WTC11 (cell line): ENCODE data around the gene ADAMTS9. TPM values are rescaled to one million over a fixed set of nuclear protein-coding genes. Genes with fewer than 3 reads are reported as not detected.

Experiments
- ATAC-seq: fragments of 200-7000 bp; cut with Tn5 transposase; 2 replicates; pipeline ENCODE4 v1.10.0; 2021; ENCODE audit warnings: mild to moderate bottlenecking, moderate library complexity
- CTCF ChIA-PET: fragments of 300-600 bp; sonication (Branson Sonifier 250); formaldehyde crosslinking; loops from one replicate; lab custom pipeline; 2021; ENCODE audit warnings: antibody characterized with exemption; lab: Charles Lee
- POLR2A ChIA-PET: fragments of 350-600 bp; sonication (Branson Sonifier 250); formaldehyde crosslinking; loops from one replicate; lab custom pipeline; 2021; ENCODE audit warnings: antibody characterized with exemption; lab: Charles Lee
- DNase-seq: peaks from one replicate; pipeline ENCODE4 v3.0.0; 2021; ENCODE audit warnings: low spot score
- H3K27ac Mint-ChIP-seq: 2 replicates; pipeline ENCODE4 v1.8.0; 2021; ENCODE audit warnings: mixed read lengths
- H3K27me3 Mint-ChIP-seq: 2 replicates; pipeline ENCODE4 v1.8.0; 2021; ENCODE audit warnings: low read depth, mild to moderate bottlenecking, moderate library complexity, mixed read lengths
- H3K36me3 Mint-ChIP-seq: 2 replicates; pipeline ENCODE4 v1.8.0; 2021; ENCODE audit warnings: mixed read lengths
- H3K4me1 Mint-ChIP-seq: 2 replicates; pipeline ENCODE4 v1.8.0; 2022; ENCODE audit warnings: mixed read lengths
- H3K4me3 Mint-ChIP-seq: 2 replicates; pipeline ENCODE4 v1.8.0; 2021; ENCODE audit warnings: mild to moderate bottlenecking, moderate library complexity, mixed read lengths
- H3K9me3 Mint-ChIP-seq: 2 replicates; pipeline ENCODE4 v1.8.0; 2021; ENCODE audit warnings: mixed read lengths
- AFF4 ChIP-seq: sonication (generic); formaldehyde crosslinking; IDR thresholded peaks from 2 replicates; pipeline ENCODE4 v1.8.1; 2023; ENCODE audit warnings: mild to moderate bottlenecking, missing genetic modification reagents, borderline replicate concordance
- ARID4B ChIP-seq: sonication (generic); formaldehyde crosslinking; IDR thresholded peaks from 2 replicates; pipeline ENCODE4 v1.8.0; 2023; ENCODE audit warnings: missing genetic modification reagents, mild to moderate bottlenecking, borderline replicate concordance
- ATF1 ChIP-seq: sonication (generic); formaldehyde crosslinking; IDR thresholded peaks from 2 replicates; pipeline ENCODE4 v1.8.1; 2023; ENCODE audit warnings: mild to moderate bottlenecking, moderate library complexity, missing genetic modification reagents
- CBFB ChIP-seq: sonication (generic); formaldehyde crosslinking; IDR thresholded peaks from 2 replicates; pipeline ENCODE4 v1.8.1; 2022; ENCODE audit warnings: mild to moderate bottlenecking, low read depth, missing genetic modification reagents
- CREM ChIP-seq: sonication (generic); formaldehyde crosslinking; IDR thresholded peaks from 2 replicates; pipeline ENCODE4 v1.8.1; 2022; ENCODE audit warnings: mild to moderate bottlenecking, missing genetic modification reagents, moderate library complexity
- E2F1 ChIP-seq: sonication (generic); formaldehyde crosslinking; IDR thresholded peaks from 2 replicates; pipeline ENCODE4 v1.8.0; 2022; ENCODE audit warnings: mild to moderate bottlenecking, missing genetic modification reagents
- ERG ChIP-seq: fragments of 250-450 bp; sonication (Bioruptor Pico); IDR thresholded peaks from 2 replicates; pipeline ENCODE4 v1.8.0; 2021; ENCODE audit warnings: mild to moderate bottlenecking
- ESRRA ChIP-seq: sonication (generic); formaldehyde crosslinking; IDR thresholded peaks from 2 replicates; pipeline ENCODE4 v1.8.1; 2022; ENCODE audit warnings: mild to moderate bottlenecking, missing genetic modification reagents, borderline replicate concordance
- FOXK1 ChIP-seq: sonication (generic); formaldehyde crosslinking; IDR thresholded peaks from 2 replicates; pipeline ENCODE4 v1.8.0; 2022; ENCODE audit warnings: mild to moderate bottlenecking, moderate library complexity, missing genetic modification reagents
- FOXP1 ChIP-seq: sonication (generic); formaldehyde crosslinking; IDR thresholded peaks from 2 replicates; pipeline ENCODE4 v1.8.0; 2022; ENCODE audit warnings: missing genetic modification reagents, mild to moderate bottlenecking, moderate library complexity, borderline replicate concordance
- IRF1 ChIP-seq: sonication (generic); formaldehyde crosslinking; IDR thresholded peaks from 2 replicates; pipeline ENCODE4 v1.8.0; 2023; ENCODE audit warnings: missing genetic modification reagents
- KAT7 ChIP-seq: sonication (generic); formaldehyde crosslinking; IDR thresholded peaks from 2 replicates; pipeline ENCODE4 v1.8.1; 2023; ENCODE audit warnings: missing genetic modification reagents, mild to moderate bottlenecking, borderline replicate concordance
- MXD4 ChIP-seq: fragments of 250-450 bp; sonication (Bioruptor Pico); IDR thresholded peaks from 2 replicates; pipeline ENCODE4 v1.8.0; 2021; ENCODE audit warnings: mild to moderate bottlenecking, moderate library complexity, borderline replicate concordance
- NFATC4 ChIP-seq: fragments of 250-450 bp; sonication (Bioruptor Pico); IDR thresholded peaks from 2 replicates; pipeline ENCODE4 v1.9.0; 2021; ENCODE audit warnings: mild to moderate bottlenecking
- NR2C2 ChIP-seq: sonication (generic); formaldehyde crosslinking; IDR thresholded peaks from 2 replicates; pipeline ENCODE4 v1.8.0; 2022; ENCODE audit warnings: mild to moderate bottlenecking, missing genetic modification reagents
- TEAD1 ChIP-seq: sonication (generic); formaldehyde crosslinking; IDR thresholded peaks from 2 replicates; pipeline ENCODE4 v1.8.0; 2022; ENCODE audit warnings: mild to moderate bottlenecking, missing genetic modification reagents
- ZNF317 ChIP-seq: sonication (generic); formaldehyde crosslinking; IDR thresholded peaks from 2 replicates; pipeline ENCODE4 v1.8.1; 2023; ENCODE audit warnings: low read depth, mild to moderate bottlenecking, moderate library complexity, missing genetic modification reagents, borderline replicate concordance
- ZNF512 ChIP-seq: sonication (generic); formaldehyde crosslinking; IDR thresholded peaks from 2 replicates; pipeline ENCODE4 v1.8.1; 2022; ENCODE audit warnings: missing genetic modification reagents, borderline replicate concordance
- total RNA-seq: library from RNA; stranded (reverse); gene quantifications from 3 replicates; pipeline ENCODE4 v1.2.3, GENCODE V29; 2021

The ADAMTS9 gene
- total RNA-seq, 1 experiment from 2014 or later, result 3.1 TPM

- CTCF ChIA-PET, result no interaction called here
- DNase-seq, result no peak
- no peak for TF ChIP-seq FOXK1
- no peak for TF ChIP-seq NFATC4
- TF ChIP-seq CREM (CRISPR knock-in tag), result no peak
- TF ChIP-seq CBFB (CRISPR knock-in tag), result no peak
- TF ChIP-seq NR2C2 (CRISPR knock-in tag), result no peak
- TF ChIP-seq E2F1 (CRISPR knock-in tag), result no peak
- TF ChIP-seq ERG (CRISPR knock-in tag), result no peak
- no peak for TF ChIP-seq MXD4 (CRISPR knock-in tag)
- no peak for TF ChIP-seq IRF1 (CRISPR knock-in tag)
- TF ChIP-seq TEAD1 (CRISPR knock-in tag), result no peak
- TF ChIP-seq ESRRA (CRISPR knock-in tag), result no peak
- TF ChIP-seq ARID4B (CRISPR knock-in tag), result no peak
- no peak for TF ChIP-seq FOXP1 (CRISPR knock-in tag)
- no peak for TF ChIP-seq ZNF512
- TF ChIP-seq ATF1 (CRISPR knock-in tag), result no peak
- TF ChIP-seq KAT7 (CRISPR knock-in tag), result no peak
- TF ChIP-seq AFF4 (CRISPR knock-in tag), result no peak
- TF ChIP-seq ZNF317 (CRISPR knock-in tag), result no peak
- TF ChIP-seq, all 79 proteins: peak for 0
- no peak overlapping the region for H3K27ac Mint-ChIP-seq
- H3K9me3 Mint-ChIP-seq, result peaks cover 6% of the 10 kb centered on the region
- H3K27me3 Mint-ChIP-seq, result no peaks in the 10 kb centered on the region
- POLR2A ChIA-PET, result no interaction called here
- H3K4me3 Mint-ChIP-seq, result no peak overlapping the region
- peaks cover 6% of the 10 kb centered on the region; the same call in 1 of the 2 replicates for H3K36me3 Mint-ChIP-seq
- H3K4me1 Mint-ChIP-seq, result peaks cover 25% of the 10 kb centered on the region
- ATAC-seq, result no peak
These were observed 38.6 kb downstream of the ADAMTS9 start for GRCh38 chr3:64648927-64649906.
